HCT116 (cell line): ENCODE results near the gene KHDC4. TPM values are rescaled to one million over a fixed set of nuclear protein-coding genes. Genes with fewer than 3 reads are reported as not detected.

Experiments used
- ATAC-seq: fragments of 200-7000 bp; cut with Tn5 transposase; 2 replicates; pipeline ENCODE4 v1.9.1; 2020; ENCODE audit warnings: mild to moderate bottlenecking, moderate library complexity
- BruUV-seq: library from RNA; stranded (reverse); fragments of 400-500 nt; replicated peaks from 2 replicates; lab custom pipeline; 2021; lab: Mats Ljungman, UMichigan
- CTCF ChIA-PET: fragments of 300-600 bp; sonication (Branson Sonifier 250); formaldehyde crosslinking; loops from one replicate; lab custom pipeline; 2021; ENCODE audit warnings: antibody characterized with exemption; lab: Charles Lee
- POLR2A ChIA-PET: fragments of 300-600, 350-600 bp; sonication (Branson Sonifier 250); formaldehyde crosslinking; loops from one replicate; lab custom pipeline; 2021; ENCODE audit warnings: antibody characterized with exemption; lab: Charles Lee
- RAD21 ChIA-PET, 2 experiments: fragments of 300-600 bp; sonication (Branson Sonifier 250); formaldehyde crosslinking; loops; one replicate each; lab custom pipeline; 2023; ENCODE audit warnings: low total read pairs in 2 of 2; ENCODE audit not compliant: uncharacterized antibody in 2 of 2, unreplicated experiment in 2 of 2, low non-redundant PET in 1 of 2; lab: Charles Lee
- DNase-seq: peaks from one replicate; pipeline ENCODE4 v3.0.0-alpha.2; 2010; ENCODE audit warnings: low read depth, low spot score
- H2AFZ ChIP-seq: fragments of 200-600 bp; shearing (Covaris generic), sonication (generic); 2 replicates; pipeline ENCODE4 v1.6.1; 2017; ENCODE audit warnings: low read depth, mixed run types, mixed read lengths, antibody characterized with exemption, low read length; ENCODE audit not compliant: poor library complexity, severe bottlenecking
- H3K27ac ChIP-seq: 2 replicates; pipeline ENCODE4 v1.5.1; 2012; ENCODE audit warnings: low read depth, low read length
- H3K27me3 ChIP-seq: fragments of 200-600 bp; sonication (generic); 2 replicates; pipeline ENCODE4 v1.6.1; 2016; ENCODE audit warnings: mixed run types, low read length, mixed read lengths; ENCODE audit not compliant: insufficient read depth
- H3K36me3 ChIP-seq, 2 experiments: fragments of 200-500 bp in 1 of 2; fragments of 200-600 bp in 1 of 2; sonication (Bioruptor generic) in 1 of 2; sonication (generic) in 1 of 2; 2 replicates each; pipeline versions ENCODE4 v1.5.1 to v1.6.1; 2014 to 2016; ENCODE audit warnings: low read length in 2 of 2, inconsistent platforms in 1 of 2, mixed read lengths in 1 of 2, mixed run types in 1 of 2; ENCODE audit not compliant: insufficient read depth in 2 of 2, control insufficient read depth in 1 of 2
- H3K4me1 ChIP-seq, 2 experiments: fragments of 200-600 bp in 1 of 2; sonication (generic) in 1 of 2; 2 replicates each; pipeline versions ENCODE4 v1.5.1 to v1.6.1; 2012 to 2017; ENCODE audit warnings: low read length in 2 of 2, inconsistent platforms in 1 of 2, mild to moderate bottlenecking in 1 of 2, mixed read lengths in 1 of 2, mixed run types in 1 of 2, moderate library complexity in 1 of 2; ENCODE audit not compliant: insufficient read depth in 2 of 2, control insufficient read depth in 1 of 2
- H3K4me2 ChIP-seq: fragments of 200-600 bp; sonication (generic); 2 replicates; pipeline ENCODE4 v1.6.1; 2017; ENCODE audit warnings: mixed run types, low read length, mixed read lengths
- H3K4me3 ChIP-seq, 2 experiments: fragments of 200-600 bp in 1 of 2; sonication (generic) in 1 of 2; replicated peaks in 1 of 2; 2 replicates each; pipeline ENCODE4 v1.5.1; 2011 to 2016; ENCODE audit warnings: low read length in 2 of 2, control low read depth in 1 of 2, low read depth in 1 of 2, mild to moderate bottlenecking in 1 of 2, mixed read lengths in 1 of 2, mixed run types in 1 of 2
- H3K79me2 ChIP-seq: fragments of 200-600 bp; sonication (generic); 2 replicates; pipeline ENCODE4 v1.6.1; 2017; ENCODE audit warnings: mild to moderate bottlenecking, mixed run types, low read length, moderate library complexity, mixed read lengths; ENCODE audit not compliant: insufficient read depth
- H3K9ac ChIP-seq: fragments of 200-600 bp; sonication (generic); 2 replicates; pipeline ENCODE4 v1.6.1; 2016; ENCODE audit warnings: low read length, mixed read lengths
- H3K9me2 ChIP-seq: fragments of 200-600 bp; sonication (generic), shearing (Covaris generic); 2 replicates; pipeline ENCODE4 v1.6.1; 2017; ENCODE audit warnings: mixed run types, mild to moderate bottlenecking, moderate library complexity; ENCODE audit not compliant: insufficient read depth
- H3K9me3 ChIP-seq, 2 experiments: fragments of 200-500 bp in 1 of 2; fragments of 200-600 bp in 1 of 2; sonication (Bioruptor generic) in 1 of 2; sonication (generic) in 1 of 2; 2 replicates each; pipeline ENCODE4 v1.6.1; 2014 to 2017; ENCODE audit warnings: low read length in 2 of 2, mixed read lengths in 2 of 2, inconsistent platforms in 1 of 2, low read depth in 1 of 2, mild to moderate bottlenecking in 1 of 2, mixed run types in 1 of 2, moderate library complexity in 1 of 2; ENCODE audit not compliant: control insufficient read depth in 1 of 2, insufficient read depth in 1 of 2
- H4K20me1 ChIP-seq: fragments of 200-600 bp; sonication (generic), shearing (Covaris generic); 2 replicates; pipeline ENCODE4 v1.6.1; 2017; ENCODE audit warnings: mixed run types, mild to moderate bottlenecking, moderate library complexity; ENCODE audit not compliant: insufficient read depth
- ATF3 ChIP-seq: IDR thresholded peaks from 2 replicates; pipeline ENCODE4 v1.6.1; 2012
- CEBPB ChIP-seq: IDR thresholded peaks from 2 replicates; pipeline ENCODE4 v1.6.1; 2012; ENCODE audit warnings: low read depth
- CTCF ChIP-seq, 3 experiments: fragments of 200-600 bp in 1 of 3; sonication (generic) in 1 of 3; IDR thresholded peaks in 2 of 3; conservative IDR thresholded peaks in 1 of 3; 2 replicates each; pipeline ENCODE4 v1.5.1; 2012 to 2017; ENCODE audit warnings: low read depth in 2 of 3, low read length in 2 of 3, antibody characterized with exemption in 1 of 3, borderline replicate concordance in 1 of 3, control low read depth in 1 of 3, mild to moderate bottlenecking in 1 of 3, mixed read lengths in 1 of 3, mixed run types in 1 of 3, moderate library complexity in 1 of 3; ENCODE audit not compliant: insufficient read depth in 1 of 3
- ELF1 ChIP-seq: IDR thresholded peaks from 2 replicates; pipeline ENCODE4 v1.6.1; 2012; ENCODE audit warnings: low read depth, borderline replicate concordance
- EZH2 ChIP-seq: fragments of 200-600 bp; sonication (generic); IDR thresholded peaks from 2 replicates; pipeline ENCODE4 v1.6.1; 2017; ENCODE audit warnings: antibody characterized with exemption, mixed run types
- JUND ChIP-seq: IDR thresholded peaks from 2 replicates; pipeline ENCODE4 v1.6.1; 2012
- POLR2A ChIP-seq: IDR thresholded peaks from 2 replicates; pipeline ENCODE4 v1.7.0; 2011; ENCODE audit warnings: borderline replicate concordance; ENCODE audit not compliant: insufficient read depth, insufficient read length; ENCODE audit errors: extremely low read depth
- REST ChIP-seq: IDR thresholded peaks from 2 replicates; pipeline ENCODE4 v1.6.1; 2012; ENCODE audit warnings: low read depth
- SIN3A ChIP-seq: IDR thresholded peaks from 2 replicates; pipeline ENCODE4 v1.6.1; 2012; ENCODE audit warnings: low read depth
- SP1 ChIP-seq: IDR thresholded peaks from 2 replicates; pipeline ENCODE4 v1.6.1; 2012; ENCODE audit warnings: low read depth
- TCF7L2 ChIP-seq: IDR thresholded peaks from 2 replicates; pipeline ENCODE4 v1.7.0; 2011; ENCODE audit warnings: borderline replicate concordance, inconsistent platforms; ENCODE audit not compliant: insufficient read depth, insufficient read length; ENCODE audit errors: extremely low read depth
- ZBTB33 ChIP-seq: IDR thresholded peaks from 2 replicates; pipeline ENCODE4 v1.6.1; 2011; ENCODE audit warnings: mild to moderate bottlenecking, low read length, moderate library complexity; ENCODE audit not compliant: insufficient replicate concordance; ENCODE audit errors: extremely low read depth
- ZFX ChIP-seq: fragments of 450-650 bp; IDR thresholded peaks from 2 replicates; pipeline ENCODE4 v1.6.1; 2017
- intact Hi-C: fragments of 100-400 bp; cut with micrococcal nuclease; formaldehyde crosslinking; loops from 2 replicates; pipeline ENCODE4 v1.10.0; 2022
- total RNA-seq: library from RNA; stranded (reverse); gene quantifications from one replicate; pipeline ENCODE4 v1.2.1, GENCODE V29; 2021; ENCODE audit not compliant: unreplicated experiment

KHDC4 gene
- total RNA-seq, 1 experiment from 2014 or later = 60.7 TPM

- ATAC-seq = no peak
- no peak overlapping the region for H3K9ac ChIP-seq
- ChIA-PET POLR2A (no interaction called here), CTCF (no interaction called here), RAD21 (no interaction called here)
- H2AFZ ChIP-seq = no peak overlapping the region
- H3K27me3 ChIP-seq = no peaks in the 10 kb centered on the region
- intact Hi-C loops = no loop called here
- H3K4me3 ChIP-seq = no peak overlapping the region
- BruUV-seq = no TSS peak
- no peaks in the 10 kb centered on the region for H3K9me2 ChIP-seq
- H3K4me1 ChIP-seq = no peaks in the 10 kb centered on the region
- no peak overlapping the region for H3K4me2 ChIP-seq
- TF ChIP-seq ZFX (no peak), CEBPB (no peak), POLR2A (no peak), SP1 (no peak), ATF3 (no peak), REST (no peak), JUND (no peak), SIN3A (no peak), ZBTB33 (no peak), EZH2 (no peak), TCF7L2 (no peak), ELF1 (no peak), CTCF (IDR thresholded peaks at IDR 0.05 in 2 of 3, conservative IDR thresholded peaks at IDR 0.05 in 1 of 3; ENCODE audit: borderline replicate concordance in 1 of 3, insufficient read depth in 1 of 3, low read depth in 2 of 3, low read length in 2 of 3) (no peak)
- H3K79me2 ChIP-seq = peaks cover 83% of the 10 kb centered on the region
- DNase-seq = no peak
- no peaks in the 10 kb centered on the region for H3K9me3 ChIP-seq
- no peak overlapping the region for H3K27ac ChIP-seq
- H3K36me3 ChIP-seq = peaks cover 77 to 80% of the 10 kb centered on the region in 2 experiments
- H4K20me1 ChIP-seq = peaks cover 24% of the 10 kb centered on the region; the same call in 1 of the 2 replicates
These were observed 14.4 kb downstream of the KHDC4 start for GRCh38 chr1:155919801-155920200.
